ENCODE measurements around the gene SLC16A13.
"Not testable (repeated sequence)": the region's sequence is repeated elsewhere in the genome, so short reads cannot be mapped to it uniquely, and the experiment has no call there.

The SLC16A13 gene

DNA sequence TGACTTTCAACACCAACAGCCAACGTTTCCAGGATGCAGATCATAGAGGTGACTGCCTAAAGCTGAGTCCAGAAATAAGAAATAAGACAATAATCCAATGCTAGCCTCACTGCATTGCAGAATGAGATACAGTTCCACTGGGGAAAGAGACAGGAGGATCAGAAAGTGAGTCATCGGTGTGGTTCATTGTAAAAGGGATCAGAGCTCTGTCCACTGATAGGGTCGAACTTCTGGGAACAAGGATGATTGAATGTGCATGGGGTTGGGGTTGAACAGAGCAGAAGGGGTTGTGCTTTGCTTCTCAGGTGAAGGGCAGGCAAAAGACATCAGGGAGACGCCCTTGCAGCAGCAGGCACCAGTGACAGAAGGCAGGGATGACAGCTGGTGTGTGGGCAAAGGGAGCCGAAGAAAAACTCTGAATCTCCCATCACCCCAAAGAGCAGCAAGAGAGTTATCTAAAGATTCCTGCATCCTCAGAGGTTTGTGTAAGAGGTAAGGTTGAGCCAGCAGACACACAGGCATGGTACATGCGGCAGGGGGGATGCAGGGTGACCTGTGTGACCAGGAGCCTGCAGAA, 27.8 kb downstream of the SLC16A13 start:
- DNase-seq (ENCODE audit: low read depth) = no peak

DNA sequence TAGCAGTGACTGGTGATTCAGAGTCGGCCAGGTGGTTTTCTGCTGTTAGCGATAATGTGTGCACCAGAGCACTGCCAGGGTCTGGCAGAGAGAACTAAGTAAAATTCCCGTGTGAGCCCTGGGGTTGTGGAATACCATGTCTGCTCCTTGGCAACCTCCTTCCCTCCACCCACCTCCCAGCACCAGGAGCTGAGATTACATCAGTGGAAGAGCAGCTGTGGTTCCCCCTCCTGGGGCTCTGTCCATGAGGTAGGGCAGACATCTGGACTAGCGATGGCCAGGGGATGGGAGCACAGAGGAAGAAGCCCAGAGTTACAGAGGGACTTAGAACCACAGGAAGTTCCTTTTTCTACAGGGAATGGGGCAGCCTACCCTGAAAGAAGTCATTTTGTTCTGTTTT, 28.4 kb downstream of the SLC16A13 start:
- DNase-seq (ENCODE audit: low read depth) = no peak

- DNase-seq (ENCODE audit: low read depth) = no peak
Observed at GRCh38 chr17:7067198-7067597, 31.4 kb downstream of the SLC16A13 start.

DNA sequence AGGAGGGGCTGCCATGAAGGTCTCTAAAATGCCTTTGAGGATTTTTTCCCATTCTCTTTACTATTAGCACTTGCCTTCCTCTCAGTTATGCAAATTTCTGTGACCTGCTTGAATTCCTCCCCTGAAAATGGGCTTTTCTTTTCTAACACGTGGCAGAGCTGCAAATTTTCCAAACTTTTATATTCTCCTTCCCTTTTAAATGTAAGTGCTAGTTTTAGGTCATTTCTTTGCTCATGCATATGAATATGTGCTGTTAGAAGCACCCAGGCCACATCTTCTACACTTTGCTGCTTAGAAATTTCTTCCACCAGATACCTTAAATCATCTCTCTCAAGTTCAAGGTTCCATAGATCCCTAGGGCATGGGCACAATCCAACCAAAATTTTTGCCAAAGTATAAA, 32.5 kb downstream of the SLC16A13 start:
- no peak for DNase-seq (ENCODE audit: low read depth)

- no peak for DNase-seq (ENCODE audit: low read depth)
Observed at GRCh38 chr17:7070712-7071111, 34.9 kb downstream of the SLC16A13 start.

- no peak for DNase-seq (ENCODE audit: low read depth)
Observed at GRCh38 chr17:7072406-7072805, 36.6 kb downstream of the SLC16A13 start.

DNA sequence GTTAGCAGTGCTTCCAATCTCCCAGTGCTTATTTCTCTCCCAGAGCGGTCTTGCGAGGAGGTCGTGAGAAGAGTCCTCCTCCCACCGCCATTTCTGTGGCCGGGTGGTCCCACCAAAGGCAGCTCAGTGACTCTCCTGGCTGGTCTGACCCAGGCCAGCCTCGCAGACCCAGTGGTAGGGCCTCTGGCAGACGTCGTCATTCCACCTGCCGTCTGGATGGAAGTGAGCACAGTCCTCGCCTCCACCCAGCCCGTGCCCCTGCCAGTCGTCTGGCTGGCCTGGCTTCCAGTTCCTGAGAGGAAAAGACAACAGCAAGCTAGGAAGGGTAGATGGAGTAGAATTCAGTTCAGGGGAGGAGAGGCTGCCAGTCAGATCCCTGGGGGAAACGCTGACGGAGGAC, 39.1 kb downstream of the SLC16A13 start:
- DNase-seq (ENCODE audit: low read depth) = no peak

GRCh38 chr17:7077911-7078546, 42.2 kb downstream of the SLC16A13 start:
- DNase-seq (ENCODE audit: low read depth) = no peak

DNA sequence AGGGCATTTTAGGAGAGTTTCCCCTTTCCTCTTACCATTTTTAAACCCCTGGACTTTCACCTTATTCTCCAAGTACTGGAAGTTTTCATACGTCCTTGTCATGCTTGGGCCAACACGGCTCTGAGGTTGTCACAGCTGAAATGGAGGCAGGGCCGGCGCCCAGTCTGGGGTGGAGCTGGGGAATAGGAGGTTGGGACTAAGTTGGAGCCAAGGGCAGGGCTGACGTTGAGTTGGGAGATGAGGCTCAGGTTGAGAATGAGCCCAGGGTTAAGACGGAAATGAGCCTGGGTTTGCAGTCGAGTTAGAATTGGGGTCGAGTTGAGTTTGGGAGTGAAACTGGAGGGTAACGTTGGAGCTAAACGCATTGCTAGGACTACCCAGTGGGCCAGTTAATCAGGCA, 42.9 kb downstream of the SLC16A13 start:
- DNase-seq (ENCODE audit: low read depth) = no peak

- DNase-seq (ENCODE audit: low read depth) = no peak
Observed at GRCh38 chr17:7079581-7080455, 44.0 kb downstream of the SLC16A13 start, which contains the start of gene CLEC10A. Gene CLEC10A (minus strand): TSS chr17:7080251. CDS start chr17:7078812, 1,439 bp downstream.

DNA sequence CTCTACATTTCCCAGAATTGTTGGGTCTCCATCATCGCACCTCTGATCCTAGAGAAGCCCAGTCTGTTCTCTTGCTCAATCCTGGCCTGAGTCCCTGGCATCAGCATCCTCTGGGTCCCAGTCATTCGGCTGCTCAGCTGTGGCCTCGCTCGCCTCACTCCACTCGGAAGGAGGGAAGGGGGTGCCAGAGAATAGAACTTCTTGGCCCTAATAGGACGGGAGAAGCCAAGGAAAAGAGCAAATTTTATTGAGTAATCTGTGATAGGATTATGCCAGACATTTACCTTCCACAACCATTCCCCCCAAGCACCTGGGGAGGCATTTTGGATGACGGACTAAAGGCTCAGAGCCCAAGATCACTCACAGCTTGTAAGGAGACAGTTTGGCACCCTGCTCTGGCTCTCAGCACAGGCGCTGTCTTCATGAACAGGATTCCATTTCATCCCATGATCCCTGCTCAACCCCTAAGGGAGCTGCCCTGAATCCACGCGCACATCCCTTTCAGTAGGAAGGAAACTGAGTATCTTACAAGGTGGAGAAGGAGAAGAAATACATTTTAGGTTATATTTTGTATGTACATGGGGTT, 44.7 kb downstream of the SLC16A13 start:
- no peak for DNase-seq (ENCODE audit: low read depth)

- DNase-seq (ENCODE audit: low read depth) = no peak
Observed at GRCh38 chr17:7081341-7082062, 45.7 kb downstream of the SLC16A13 start.

DNA sequence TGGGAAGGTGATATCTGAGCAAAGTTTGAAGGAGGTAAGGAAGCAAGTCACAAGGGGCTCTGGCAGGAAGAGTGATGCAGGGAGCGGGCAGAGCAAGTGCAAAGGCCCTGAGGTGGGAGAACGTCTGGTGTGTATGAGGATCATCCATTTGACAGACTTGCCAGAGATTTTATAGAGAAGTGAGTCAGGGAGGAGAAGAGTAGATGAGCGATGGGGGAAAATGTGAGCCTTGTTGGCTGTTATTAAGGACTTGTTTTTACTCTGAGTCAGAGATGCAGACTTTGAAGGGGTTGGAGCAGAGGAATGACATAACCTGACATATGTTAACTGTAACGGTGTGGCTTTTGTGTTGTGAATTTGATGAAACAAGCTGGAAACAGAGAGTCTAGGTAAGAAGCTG, 47.8 kb downstream of the SLC16A13 start:
- DNase-seq (ENCODE audit: low read depth) = no peak

DNA sequence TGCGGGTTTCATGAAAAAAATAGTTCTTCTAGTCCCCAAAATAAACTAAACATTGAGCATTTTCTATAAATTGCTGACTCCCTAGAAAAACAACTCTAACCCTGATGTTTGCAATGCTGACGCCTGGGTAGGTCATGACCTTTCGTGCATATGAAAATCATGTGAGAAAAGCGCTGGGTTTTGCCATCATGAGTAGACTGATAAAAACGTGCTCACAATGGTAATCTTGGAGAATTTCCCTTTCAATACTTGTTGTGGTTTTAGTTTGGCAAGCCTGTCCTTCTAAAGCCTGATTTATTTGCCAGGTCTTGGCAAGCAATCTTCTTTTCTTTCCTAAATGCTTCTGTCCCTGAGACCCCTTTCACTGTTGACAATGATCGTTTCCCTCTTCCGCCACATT, 48.3 kb downstream of the SLC16A13 start:
- no peak for DNase-seq (ENCODE audit: low read depth)

DNA sequence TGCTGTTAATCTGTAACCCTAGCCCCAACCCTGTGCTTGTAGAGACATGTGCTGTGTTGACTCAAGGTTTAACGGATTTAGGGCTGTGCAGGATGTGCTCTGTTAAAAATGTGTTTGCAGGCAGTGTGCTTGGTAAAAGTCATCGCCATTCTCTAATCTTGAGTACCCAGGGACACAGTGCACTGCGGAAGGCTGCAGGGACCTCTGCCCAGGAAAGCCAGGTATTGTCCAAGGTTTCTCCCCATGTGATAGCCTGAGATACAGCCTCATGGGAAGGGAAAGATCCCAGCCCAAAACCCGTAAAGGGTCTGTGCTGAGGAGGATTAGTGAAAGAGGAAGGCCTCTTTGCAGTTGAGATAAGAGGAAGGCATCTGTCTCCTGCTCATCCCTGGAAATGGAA, 52.6 kb downstream of the SLC16A13 start:
- DNase-seq (ENCODE audit: low read depth) = not testable (repeated sequence)

GRCh38 chr17:7089570-7089969, 53.8 kb downstream of the SLC16A13 start:
- DNase-seq (ENCODE audit: low read depth) = not testable (repeated sequence)
